ENCODE results near the gene ZNF37A.
"Not testable (repeated sequence)": the region's sequence is repeated elsewhere in the genome, so short reads cannot be mapped to it uniquely, and the experiment has no call there.

The ZNF37A gene

DNA sequence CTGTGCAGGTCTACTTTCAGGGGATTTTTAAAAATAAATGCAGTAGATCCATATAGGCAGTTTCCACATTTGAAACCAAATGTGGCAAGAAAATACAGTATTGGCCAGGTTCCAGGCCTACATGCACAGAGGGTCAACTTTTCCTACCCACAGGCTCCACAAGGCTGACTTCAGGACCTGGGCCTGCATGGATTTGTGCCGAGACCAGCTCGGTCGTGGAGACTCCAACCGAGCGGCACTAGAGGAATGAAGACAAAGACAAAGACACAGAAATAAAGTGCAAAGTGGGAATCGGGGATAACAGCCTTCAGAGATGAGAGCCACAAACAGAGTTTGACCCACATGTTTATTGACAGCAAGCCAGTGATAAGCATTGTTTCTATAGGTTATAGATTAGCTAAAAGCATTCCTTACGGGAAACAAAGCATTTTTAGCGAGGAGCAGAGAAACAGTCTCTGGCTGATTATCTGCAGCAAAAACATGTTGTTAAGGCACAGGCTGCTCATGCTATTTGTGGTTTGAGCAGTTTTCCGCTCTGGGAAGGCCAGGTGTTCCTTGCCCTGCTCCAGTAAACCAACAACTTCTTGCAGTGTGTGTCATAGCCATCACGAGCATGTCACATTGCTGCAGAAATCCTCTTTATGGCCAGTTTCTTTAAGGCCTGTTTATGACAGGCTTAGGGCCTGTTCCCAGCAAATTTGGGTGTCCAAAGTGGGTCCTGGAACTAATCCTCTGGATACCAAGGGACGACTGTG, 52.6 kb downstream of the ZNF37A start:
- no peak for DNase-seq (ENCODE audit: insufficient read length, low spot score)
- FAIRE-seq: no peak

DNA sequence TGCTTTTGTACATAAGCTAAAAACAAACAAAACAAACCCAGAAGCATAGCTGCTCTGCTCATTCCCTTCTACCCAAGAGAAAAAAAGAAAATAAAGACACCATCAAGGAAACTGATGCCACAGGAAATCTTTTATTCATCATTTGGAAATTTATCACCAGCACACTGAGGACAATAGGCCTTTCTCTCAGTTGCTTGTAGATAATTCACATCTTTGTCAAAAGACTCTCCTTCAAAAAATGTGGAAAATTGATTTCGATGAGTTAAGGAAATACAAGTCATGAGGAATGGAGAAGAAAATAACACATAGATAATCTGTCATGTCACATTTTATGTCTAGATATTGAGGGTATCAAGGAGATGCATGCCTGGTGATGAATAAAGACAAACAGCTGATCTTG, 53.5 kb downstream of the ZNF37A start:
- FAIRE-seq: no peak

DNA sequence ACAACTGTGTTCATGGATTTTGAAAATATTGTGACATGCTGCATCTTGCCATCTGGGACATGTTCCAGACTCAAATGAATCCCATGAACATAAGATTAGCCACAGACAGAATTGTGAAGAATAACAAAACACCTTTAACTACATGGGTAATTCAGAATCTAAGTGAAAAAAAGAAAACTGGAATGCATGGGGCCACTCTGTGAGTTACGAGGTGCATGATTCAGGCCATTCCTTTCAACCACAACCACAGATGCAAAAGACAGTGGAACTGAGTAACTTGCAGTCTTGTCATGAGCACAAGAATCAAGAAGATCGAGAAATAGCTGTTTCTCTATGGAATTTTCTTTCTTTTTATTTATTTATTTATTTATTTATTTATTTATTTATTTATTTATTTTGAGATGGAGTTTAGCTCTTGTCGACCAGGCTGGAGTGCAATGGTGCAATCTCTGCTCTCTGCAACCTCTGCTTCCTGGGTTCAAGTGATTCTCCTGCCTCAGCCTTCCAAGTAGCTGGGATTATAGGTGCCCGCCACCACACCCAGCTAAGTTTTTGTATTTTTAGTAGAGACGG, 56.8 kb downstream of the ZNF37A start:
- not testable (repeated sequence) for DNase-seq (ENCODE audit: insufficient read length, low spot score)

More for the DNA sequence above, 53.5 kb downstream of the ZNF37A start:
- no peak for DNase-seq (ENCODE audit: insufficient read length, low spot score)

DNA sequence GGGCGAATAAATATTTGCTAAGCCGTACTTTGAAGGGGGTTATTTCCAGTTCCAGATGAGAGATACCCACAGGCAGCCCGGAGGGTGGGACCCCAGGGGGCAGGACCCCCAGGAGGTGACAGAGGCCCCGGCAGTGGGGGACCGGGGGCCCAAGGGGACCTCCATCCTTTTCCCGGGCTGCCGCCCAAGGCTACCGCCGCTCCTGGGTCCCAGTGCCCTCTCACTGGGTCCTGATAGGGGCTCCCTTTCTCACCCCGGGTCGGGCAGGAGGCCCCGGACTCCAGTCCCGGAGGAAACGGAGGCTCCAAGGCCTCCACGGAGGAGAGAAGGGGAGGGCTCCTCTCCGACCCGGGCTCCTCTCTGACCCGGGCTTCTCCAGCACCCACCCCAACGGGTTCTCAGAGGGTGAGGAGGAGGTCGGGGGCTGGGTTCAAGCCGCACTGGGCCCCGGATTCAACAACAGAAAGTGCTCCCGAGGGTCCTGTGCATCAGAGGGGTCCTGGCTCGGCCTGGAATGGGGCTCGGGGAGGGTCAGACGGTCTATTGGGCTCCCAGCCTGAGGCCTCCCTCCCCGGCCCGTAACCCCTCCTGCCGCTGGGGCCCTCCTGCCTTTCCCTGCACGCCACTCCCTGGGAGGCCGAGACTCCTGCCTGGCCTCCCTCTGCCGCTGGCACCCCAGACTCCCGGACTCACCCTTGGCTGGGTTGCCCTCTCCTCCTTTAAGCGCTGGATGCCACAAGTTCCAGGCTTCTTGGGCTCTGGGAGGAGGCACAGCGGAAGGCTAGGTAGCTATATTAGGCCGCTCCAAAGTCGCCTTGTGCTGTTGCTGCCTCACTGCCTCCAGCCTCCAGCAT, 62.5 kb downstream of the ZNF37A start:
- DNase-seq (ENCODE audit: insufficient read length, low spot score): no peak
- FAIRE-seq: no peak

More for the DNA sequence above, 56.8 kb downstream of the ZNF37A start:
- FAIRE-seq: not testable (repeated sequence)

DNA sequence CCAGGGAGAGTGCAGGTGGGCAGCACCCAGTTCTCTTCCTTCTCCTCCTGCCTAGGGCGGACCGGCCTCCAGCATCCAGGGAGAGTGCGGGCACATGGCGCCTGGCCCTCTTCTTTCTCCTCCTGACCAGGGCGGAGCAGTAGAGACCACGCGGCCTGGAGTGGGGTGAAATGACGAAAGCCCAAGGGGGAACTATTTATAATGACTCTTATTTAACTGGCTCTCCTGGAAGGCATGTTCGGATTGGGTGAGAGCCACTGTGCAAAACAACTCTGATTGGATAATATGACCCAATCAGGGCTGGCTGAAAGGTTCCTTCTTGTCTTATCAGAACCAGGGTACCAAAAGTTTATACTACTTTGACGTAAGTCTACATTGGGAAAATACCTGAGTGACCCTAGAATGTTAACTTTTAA, 63.1 kb downstream of the ZNF37A start:
- FAIRE-seq (no peak), DNase-seq (ENCODE audit: insufficient read length, low spot score) (no peak)

DNA sequence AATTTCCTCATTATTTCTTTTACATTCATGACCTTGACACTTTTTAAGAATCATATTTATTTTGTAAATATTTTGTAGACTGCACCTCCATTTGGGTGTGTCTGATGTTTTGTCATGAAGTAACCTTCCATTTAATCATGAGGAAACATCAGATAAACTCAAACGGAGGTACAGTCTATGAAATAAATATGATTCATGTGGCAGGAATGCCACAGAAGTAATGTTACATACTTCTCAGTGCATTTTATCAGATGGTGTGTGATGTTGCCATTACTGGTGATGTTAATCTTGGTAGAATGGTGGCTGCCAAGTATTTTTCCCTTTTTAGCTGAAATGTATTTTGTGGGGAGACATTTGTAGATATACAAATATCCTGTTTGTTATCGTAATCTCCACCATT, 64.9 kb downstream of the ZNF37A start:
- FAIRE-seq: no peak
- no peak for DNase-seq (ENCODE audit: insufficient read length, low spot score)

DNA sequence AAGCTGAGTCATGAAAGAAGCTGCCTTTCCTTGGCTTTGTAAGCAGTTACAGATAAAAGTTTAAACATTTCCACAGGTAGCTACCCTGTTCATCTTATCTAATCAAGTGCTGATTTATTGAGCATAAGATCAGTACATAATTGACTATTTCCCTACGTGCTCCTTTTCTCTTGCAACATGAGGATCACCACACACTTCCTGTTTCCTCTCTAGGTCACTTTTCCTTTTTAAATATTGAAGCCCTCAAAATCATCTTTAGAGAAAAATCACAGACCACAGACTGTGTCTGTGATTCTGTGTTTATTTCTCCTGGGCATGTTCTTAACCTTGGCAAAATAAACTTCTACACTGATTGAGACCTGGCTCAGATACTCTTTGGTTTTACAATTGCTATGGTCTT, 69.5 kb downstream of the ZNF37A start:
- FAIRE-seq (no peak), DNase-seq (ENCODE audit: insufficient read length, low spot score) (no peak)

DNA sequence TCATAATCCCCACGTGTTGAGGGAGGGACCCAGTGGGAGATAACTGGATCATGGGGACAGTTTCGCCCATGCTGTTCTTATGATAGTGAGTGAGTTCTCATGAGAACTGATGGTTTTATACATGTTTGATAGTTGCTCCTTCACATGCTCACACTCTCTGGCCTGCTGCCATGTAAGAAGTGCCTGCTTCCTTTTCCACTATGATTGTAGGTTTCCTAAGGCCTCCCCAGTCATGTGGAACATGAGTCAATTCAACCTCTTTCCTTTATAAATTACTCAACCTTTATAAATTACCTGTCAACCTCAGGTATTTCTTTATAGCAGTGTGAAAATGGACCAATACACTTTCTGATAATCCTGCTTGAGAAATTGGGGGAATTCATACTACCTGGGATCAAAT, 80.2 kb downstream of the ZNF37A start:
- DNase-seq (ENCODE audit: insufficient read length, low spot score): no peak
- FAIRE-seq: no peak

DNA sequence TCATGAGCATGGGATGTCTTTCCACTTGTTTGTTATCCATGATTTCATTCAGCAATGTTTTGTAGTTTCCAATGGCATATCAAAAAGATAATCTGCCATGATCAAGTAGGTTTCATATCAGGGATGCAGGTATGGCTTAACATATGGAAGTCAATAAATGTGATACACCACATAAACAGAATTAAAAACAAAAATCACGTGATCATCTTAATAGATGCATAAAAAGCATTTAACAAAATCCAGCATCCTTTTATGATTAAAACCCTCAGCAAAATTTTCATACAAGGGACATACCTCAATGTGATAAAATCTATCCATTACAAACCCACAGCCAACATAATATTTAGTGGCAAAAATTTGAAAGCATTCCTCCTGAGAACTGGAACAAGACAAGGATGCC, 90.3 kb downstream of the ZNF37A start:
- no peak for FAIRE-seq

More for the DNA sequence above, 90.3 kb downstream of the ZNF37A start:
- no peak for DNase-seq (ENCODE audit: insufficient read length, low spot score)
